NCI-H82 treated with DMSO at 0.1 percent for 48 hours (cell line): ENCODE results near the gene PACSIN2.
A peak's percentile ranks its signal among the peaks of the same experiment; 100 is the strongest.
"Not testable (repeated sequence)": the region's sequence is repeated elsewhere in the genome, so short reads cannot be mapped to it uniquely, and the experiment has no call there.

Experiments
- DNase-seq: peaks from one replicate; lab custom pipeline; 2025; ENCODE audit not compliant: unreplicated experiment; lab: John Stamatoyannopoulos, UW

PACSIN2 gene

GRCh38 chr22:43014869-43015676 lies at the start of gene PACSIN2:
Gene PACSIN2, minus strand, starts transcription at chr22:43015149. Its CDS starts 103,069 bp downstream, at chr22:42912080.
- peak; percentile 82 for DNase-seq

GRCh38 chr22:43060183-43060582 lies 45.2 kb upstream of the PACSIN2 start:
- DNase-seq = no peak

- DNase-seq = no peak
These were observed 42.7 kb upstream of the PACSIN2 start for GRCh38 chr22:43057641-43058040.

GRCh38 chr22:43053176-43053575 lies 38.2 kb upstream of the PACSIN2 start:
- DNase-seq = no peak

- no peak for DNase-seq
These were observed 36.0 kb upstream of the PACSIN2 start for GRCh38 chr22:43050995-43051394.

GRCh38 chr22:43047605-43048004 lies 32.7 kb upstream of the PACSIN2 start:
- peak; percentile 2 for DNase-seq

GRCh38 chr22:43044290-43044712 lies 29.4 kb upstream of the PACSIN2 start:
- DNase-seq = no peak

- DNase-seq = no peak
These were observed 27.3 kb upstream of the PACSIN2 start for GRCh38 chr22:43042101-43042780.

- DNase-seq = no peak
These were observed 24.9 kb upstream of the PACSIN2 start for GRCh38 chr22:43039800-43040199.

GRCh38 chr22:43038325-43038724 lies 23.4 kb upstream of the PACSIN2 start:
- DNase-seq = no peak

GRCh38 chr22:43036282-43036829 lies 21.4 kb upstream of the PACSIN2 start:
- no peak for DNase-seq

GRCh38 chr22:43035250-43035649 lies 20.3 kb upstream of the PACSIN2 start:
- DNase-seq = no peak

- no peak for DNase-seq
These were observed 16.7 kb upstream of the PACSIN2 start for GRCh38 chr22:43031617-43032016.

GRCh38 chr22:43018615-43019014 lies 3.7 kb upstream of the PACSIN2 start:
- no peak for DNase-seq

- DNase-seq = no peak
These were observed 2.8 kb upstream of the PACSIN2 start for GRCh38 chr22:43017525-43018460.

GRCh38 chr22:43016150-43016549 lies 1.2 kb upstream of the PACSIN2 start:
- not testable (repeated sequence) for DNase-seq

GRCh38 chr22:43015677-43016042 lies 711 bp upstream of the PACSIN2 start:
- DNase-seq = no peak

- no peak for DNase-seq
These were observed 557 bp downstream of the PACSIN2 start for GRCh38 chr22:43014316-43014868.

- no peak for DNase-seq
These were observed 1.3 kb downstream of the PACSIN2 start for GRCh38 chr22:43013355-43014315.

GRCh38 chr22:43012390-43012789 lies 2.6 kb downstream of the PACSIN2 start:
- no peak for DNase-seq
